Stimulated activated CD8-positive, alpha-beta memory T cell treated with anti-CD3 and anti-CD28 coated beads, Interleukin-4, amount 100 ng/mL, for 48 hours (primary cell): Measurements from ENCODE around the gene ARHGEF28.

ENCODE experiments used
- DNase-seq: peaks from one replicate; pipeline ENCODE4 v3.0.0-alpha.2; 2020

The ARHGEF28 gene

GRCh38 chr5:73907164-73907563, 281.2 kb downstream of the ARHGEF28 start:
- DNase-seq, result no peak

- DNase-seq, result no peak
Observed at GRCh38 chr5:73908395-73908794, 282.4 kb downstream of the ARHGEF28 start.

GRCh38 chr5:73908846-73909245, 282.9 kb downstream of the ARHGEF28 start:
- no peak for DNase-seq

- DNase-seq, result no peak
Observed at GRCh38 chr5:73909474-73909873, 283.5 kb downstream of the ARHGEF28 start.

GRCh38 chr5:73911761-73912393, 285.9 kb downstream of the ARHGEF28 start:
- no peak for DNase-seq

- no peak for DNase-seq
Observed at GRCh38 chr5:73912821-73913271, 286.9 kb downstream of the ARHGEF28 start.

GRCh38 chr5:73913971-73914370, 288.0 kb downstream of the ARHGEF28 start:
- DNase-seq, result no peak

- no peak for DNase-seq
Observed at GRCh38 chr5:73915345-73915744, 289.3 kb downstream of the ARHGEF28 start.

- no peak for DNase-seq
Observed at GRCh38 chr5:73917433-73917832, 291.4 kb downstream of the ARHGEF28 start.

- no peak for DNase-seq
Observed at GRCh38 chr5:73917891-73918290, 291.9 kb downstream of the ARHGEF28 start.

GRCh38 chr5:73918791-73919221, 292.8 kb downstream of the ARHGEF28 start:
- no peak for DNase-seq

GRCh38 chr5:73921741-73922140, 295.7 kb downstream of the ARHGEF28 start:
- no peak for DNase-seq

- DNase-seq, result no peak
Observed at GRCh38 chr5:73922224-73922623, 296.2 kb downstream of the ARHGEF28 start.

- DNase-seq, result no peak
Observed at GRCh38 chr5:73922875-73923557, 297.0 kb downstream of the ARHGEF28 start.

GRCh38 chr5:73928476-73929070, 302.6 kb downstream of the ARHGEF28 start:
- no peak for DNase-seq

GRCh38 chr5:73935719-73936118, 309.7 kb downstream of the ARHGEF28 start:
- DNase-seq, result no peak

GRCh38 chr5:73938280-73938937, 312.4 kb downstream of the ARHGEF28 start:
- DNase-seq, result no peak

- DNase-seq, result no peak
Observed at GRCh38 chr5:73938938-73939320, 312.9 kb downstream of the ARHGEF28 start.

GRCh38 chr5:73939557-73939956, 313.6 kb downstream of the ARHGEF28 start:
- DNase-seq, result no peak

GRCh38 chr5:73940026-73940425, 314.0 kb downstream of the ARHGEF28 start:
- DNase-seq, result no peak

GRCh38 chr5:73940801-73941200, 314.8 kb downstream of the ARHGEF28 start:
- no peak for DNase-seq

- no peak for DNase-seq
Observed at GRCh38 chr5:73942783-73943182, 316.8 kb downstream of the ARHGEF28 start.

GRCh38 chr5:73943397-73943796, 317.4 kb downstream of the ARHGEF28 start:
- DNase-seq, result no peak

GRCh38 chr5:73944581-73944980, 318.6 kb downstream of the ARHGEF28 start:
- DNase-seq, result no peak
